ENCODE measurements around the gene FOXL2.

The FOXL2 gene

DNA sequence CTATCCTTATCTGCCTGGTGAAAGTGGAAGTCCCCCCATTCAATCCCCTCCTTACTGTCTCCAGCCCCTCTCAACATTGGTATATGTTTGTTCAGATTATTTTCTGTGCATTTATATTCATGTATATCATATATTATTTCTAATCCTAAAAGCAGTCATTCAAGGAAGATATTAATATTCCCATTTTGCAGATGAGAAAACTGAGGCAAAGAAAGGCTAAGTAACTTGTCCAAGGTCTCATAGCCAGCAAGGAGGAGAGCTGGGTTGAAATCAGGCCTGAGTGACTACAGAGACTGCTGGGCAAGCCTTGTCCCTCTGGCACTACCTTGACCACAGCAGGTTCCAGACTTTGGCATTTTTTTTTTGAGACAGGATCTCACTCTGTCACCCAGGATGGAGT, 29.1 kb upstream of the FOXL2 start:
- Histone ChIP-seq H3K4me3 (ENCODE audit: low read depth, low read length) (no peak overlapping the region), H3K27me3 (replicated peaks) (no peaks in the 10 kb centered on the region), H3K27ac (no peak overlapping the region), H3K36me3 (replicated peaks) (no peaks in the 10 kb centered on the region)
- in situ Hi-C loops (cut with HindIII; ENCODE audit: low pct_ligation_motif_present, low sequenced_read_pairs), result no loop called here
- DNase-seq, result no peak
- TF ChIP-seq, protein P1, sequence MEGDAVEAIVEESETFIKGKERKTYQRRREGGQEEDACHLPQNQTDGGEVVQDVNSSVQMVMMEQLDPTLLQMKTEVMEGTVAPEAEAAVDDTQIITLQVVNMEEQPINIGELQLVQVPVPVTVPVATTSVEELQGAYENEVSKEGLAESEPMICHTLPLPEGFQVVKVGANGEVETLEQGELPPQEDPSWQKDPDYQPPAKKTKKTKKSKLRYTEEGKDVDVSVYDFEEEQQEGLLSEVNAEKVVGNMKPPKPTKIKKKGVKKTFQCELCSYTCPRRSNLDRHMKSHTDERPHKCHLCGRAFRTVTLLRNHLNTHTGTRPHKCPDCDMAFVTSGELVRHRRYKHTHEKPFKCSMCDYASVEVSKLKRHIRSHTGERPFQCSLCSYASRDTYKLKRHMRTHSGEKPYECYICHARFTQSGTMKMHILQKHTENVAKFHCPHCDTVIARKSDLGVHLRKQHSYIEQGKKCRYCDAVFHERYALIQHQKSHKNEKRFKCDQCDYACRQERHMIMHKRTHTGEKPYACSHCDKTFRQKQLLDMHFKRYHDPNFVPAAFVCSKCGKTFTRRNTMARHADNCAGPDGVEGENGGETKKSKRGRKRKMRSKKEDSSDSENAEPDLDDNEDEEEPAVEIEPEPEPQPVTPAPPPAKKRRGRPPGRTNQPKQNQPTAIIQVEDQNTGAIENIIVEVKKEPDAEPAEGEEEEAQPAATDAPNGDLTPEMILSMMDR (IDR thresholded peaks at IDR 0.05; ENCODE audit: low read depth, low read length, missing control alignments), result no peak

DNA sequence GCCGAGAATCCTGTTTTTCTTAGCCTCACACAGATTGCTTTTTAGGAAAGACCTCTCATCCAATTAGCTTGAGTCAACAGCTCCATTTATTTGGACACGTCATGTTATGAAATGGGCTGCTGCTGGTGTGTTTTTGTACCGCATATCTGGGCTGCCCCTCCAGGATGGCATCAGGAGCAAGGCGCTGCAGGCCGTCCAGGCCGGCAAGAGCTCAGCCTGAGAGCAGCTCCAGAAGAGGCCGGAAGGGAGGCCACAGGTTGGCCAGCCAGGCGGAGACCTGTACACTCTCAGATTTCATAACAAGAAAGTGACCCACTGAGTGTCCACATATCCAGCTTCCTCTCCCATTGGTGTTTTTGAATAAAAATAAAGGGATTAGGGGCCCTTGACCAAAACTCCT, 28.4 kb upstream of the FOXL2 start:
- Histone ChIP-seq H3K36me3 (replicated peaks) (no peaks in the 10 kb centered on the region), H3K4me3 (ENCODE audit: low read depth, low read length) (no peak overlapping the region), H3K27me3 (replicated peaks) (no peaks in the 10 kb centered on the region), H3K27ac (no peak overlapping the region)
- no peak for DNase-seq
- in situ Hi-C loops (cut with HindIII; ENCODE audit: low pct_ligation_motif_present, low sequenced_read_pairs), result no loop called here
- TF ChIP-seq, protein P1 (IDR thresholded peaks at IDR 0.05; ENCODE audit: low read depth, low read length, missing control alignments), result no peak

DNA sequence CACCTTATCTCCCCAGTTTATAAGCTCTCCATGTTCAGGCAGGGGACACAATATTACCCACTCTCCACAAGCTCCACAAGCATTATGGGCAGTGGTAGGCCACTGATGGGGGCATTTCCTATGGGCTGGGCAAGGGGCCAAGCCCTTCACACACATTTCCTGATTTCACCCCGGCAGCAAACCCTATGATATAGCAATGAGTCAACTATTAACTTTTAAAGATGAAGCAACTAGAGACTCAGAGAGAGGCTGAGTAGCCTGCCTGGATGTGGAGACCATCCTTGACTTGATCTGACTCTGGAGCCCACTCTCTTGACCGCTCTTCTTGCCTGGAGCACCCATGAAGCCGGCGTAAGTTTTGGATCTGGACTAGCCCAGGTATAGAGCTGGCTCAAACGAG, 27.5 kb upstream of the FOXL2 start:
- no peaks in the 10 kb centered on the region for H3K36me3 ChIP-seq (replicated peaks)
- in situ Hi-C loops (cut with HindIII; ENCODE audit: low pct_ligation_motif_present, low sequenced_read_pairs), result no loop called here

DNA sequence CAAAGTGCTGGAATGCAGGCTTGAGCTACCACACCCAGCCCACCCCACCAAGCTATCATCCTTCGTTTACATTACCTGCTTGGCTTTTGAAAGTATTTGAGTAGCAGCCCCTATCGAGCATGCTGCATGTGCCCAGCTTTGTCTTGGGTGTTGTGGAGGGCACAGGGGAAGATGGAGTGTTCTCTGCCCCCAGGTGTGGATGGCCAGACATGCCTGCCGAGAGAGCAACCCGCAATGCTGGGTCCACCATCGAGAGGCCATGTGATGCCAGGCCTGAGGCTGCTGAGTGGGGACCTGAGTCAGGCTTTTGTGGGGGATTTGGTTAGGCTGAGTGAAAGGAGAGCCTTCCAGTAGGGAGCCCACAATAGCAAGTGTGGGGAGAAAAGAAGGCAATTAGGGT, 26.0 kb upstream of the FOXL2 start:
- no peak overlapping the region for H3K27ac ChIP-seq
- in situ Hi-C loops (cut with HindIII; ENCODE audit: low pct_ligation_motif_present, low sequenced_read_pairs), result no loop called here
- no peaks in the 10 kb centered on the region for H3K27me3 ChIP-seq (replicated peaks)
- H3K36me3 ChIP-seq (replicated peaks), result no peaks in the 10 kb centered on the region
- TF ChIP-seq, protein P1 (IDR thresholded peaks at IDR 0.05; ENCODE audit: low read depth, low read length, missing control alignments), result no peak
- DNase-seq, result no peak
- H3K4me3 ChIP-seq (ENCODE audit: low read depth, low read length), result no peak overlapping the region

More for the DNA sequence above, 27.5 kb upstream of the FOXL2 start:
- peak; percentile 22 for DNase-seq
- Histone ChIP-seq H3K4me3 (ENCODE audit: low read depth, low read length) (no peak overlapping the region), H3K27ac (no peak overlapping the region), H3K27me3 (replicated peaks) (no peaks in the 10 kb centered on the region)
- TF ChIP-seq, protein P1 (IDR thresholded peaks at IDR 0.05; ENCODE audit: low read depth, low read length, missing control alignments), result no peak

DNA sequence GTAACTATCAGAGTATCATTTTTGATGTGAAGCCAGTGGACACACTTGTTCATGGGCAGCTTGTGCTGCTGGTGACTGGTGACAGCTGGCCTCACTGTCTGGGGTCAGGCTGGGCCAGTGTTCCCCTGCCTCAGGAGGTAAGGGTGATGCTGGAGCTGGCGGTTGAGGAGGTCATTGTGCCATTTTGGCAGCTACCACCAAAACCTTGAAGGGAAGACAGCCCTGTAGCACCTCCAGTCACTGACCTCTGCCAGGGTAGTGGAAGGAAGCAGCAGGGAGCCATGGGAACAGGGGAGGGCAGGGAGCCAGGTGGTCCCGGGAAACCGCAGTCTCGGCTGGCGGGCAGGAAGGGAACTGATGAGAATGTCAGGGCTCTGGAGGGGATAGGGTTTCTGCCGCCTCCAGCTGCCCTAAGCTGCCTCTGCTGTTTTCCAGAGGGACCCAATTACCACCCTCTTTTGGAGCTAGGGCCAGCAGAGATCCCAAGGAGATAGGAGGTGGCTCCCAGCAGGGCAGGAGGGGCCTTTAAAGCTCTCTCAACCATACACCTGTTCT, 24.9 kb upstream of the FOXL2 start:
- in situ Hi-C loops (cut with HindIII; ENCODE audit: low pct_ligation_motif_present, low sequenced_read_pairs), result no loop called here
- Histone ChIP-seq H3K27ac (no peak overlapping the region), H3K36me3 (replicated peaks) (no peaks in the 10 kb centered on the region), H3K4me3 (ENCODE audit: low read depth, low read length) (no peak overlapping the region), H3K27me3 (replicated peaks) (no peaks in the 10 kb centered on the region)
- DNase-seq, result no peak
- TF ChIP-seq, protein P1 (IDR thresholded peaks at IDR 0.05; ENCODE audit: low read depth, low read length, missing control alignments), result no peak

DNA sequence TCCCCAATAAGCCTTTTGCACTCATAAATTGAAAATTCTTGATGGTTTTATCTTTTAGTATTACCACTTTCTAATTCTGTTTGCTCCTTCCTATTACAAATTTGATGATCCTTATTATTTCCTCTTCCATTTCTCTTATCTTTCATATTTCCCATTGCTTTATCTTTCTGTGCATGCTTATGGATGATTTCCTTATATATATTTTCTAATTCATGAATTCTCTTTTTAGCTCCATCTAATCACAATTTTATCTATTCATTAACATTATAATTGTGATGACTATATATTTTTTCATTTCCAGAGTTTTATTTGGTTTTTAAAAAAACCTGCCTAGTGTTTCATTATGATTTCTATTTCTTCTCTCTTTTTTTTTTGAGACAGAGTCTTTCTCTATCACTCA, 18.0 kb upstream of the FOXL2 start:
- in situ Hi-C loops (cut with HindIII; ENCODE audit: low pct_ligation_motif_present, low sequenced_read_pairs), result no loop called here
- Histone ChIP-seq H3K4me3 (ENCODE audit: low read depth, low read length) (no peak overlapping the region), H3K36me3 (replicated peaks) (no peaks in the 10 kb centered on the region), H3K27me3 (replicated peaks) (peaks cover 6% of the 10 kb centered on the region), H3K27ac (no peak overlapping the region)
- TF ChIP-seq, protein P1 (IDR thresholded peaks at IDR 0.05; ENCODE audit: low read depth, low read length, missing control alignments), result no peak
- DNase-seq, result no peak

Measured in brain microvascular endothelial cell (primary cell).